HCT116 (cell line): ENCODE data around the gene ZNF335. TPM values are rescaled to one million over a fixed set of nuclear protein-coding genes. Genes with fewer than 3 reads are reported as not detected.

Source experiments
- ATAC-seq: fragments of 200-7000 bp; cut with Tn5 transposase; 2 replicates; pipeline ENCODE4 v1.9.1; 2020; ENCODE audit warnings: mild to moderate bottlenecking, moderate library complexity
- BruUV-seq: library from RNA; stranded (reverse); fragments of 400-500 nt; replicated peaks from 2 replicates; lab custom pipeline; 2021; lab: Mats Ljungman, UMichigan
- CTCF ChIA-PET: fragments of 300-600 bp; sonication (Branson Sonifier 250); formaldehyde crosslinking; loops from one replicate; lab custom pipeline; 2021; ENCODE audit warnings: antibody characterized with exemption; lab: Charles Lee
- POLR2A ChIA-PET: fragments of 300-600, 350-600 bp; sonication (Branson Sonifier 250); formaldehyde crosslinking; loops from one replicate; lab custom pipeline; 2021; ENCODE audit warnings: antibody characterized with exemption; lab: Charles Lee
- RAD21 ChIA-PET, 2 experiments: fragments of 300-600 bp; sonication (Branson Sonifier 250); formaldehyde crosslinking; loops; one replicate each; lab custom pipeline; 2023; ENCODE audit warnings: low total read pairs in 2 of 2; ENCODE audit not compliant: uncharacterized antibody in 2 of 2, unreplicated experiment in 2 of 2, low non-redundant PET in 1 of 2; lab: Charles Lee
- DNase-seq: peaks from one replicate; pipeline ENCODE4 v3.0.0-alpha.2; 2010; ENCODE audit warnings: low read depth, low spot score
- H2AFZ ChIP-seq: fragments of 200-600 bp; shearing (Covaris generic), sonication (generic); 2 replicates; pipeline ENCODE4 v1.6.1; 2017; ENCODE audit warnings: low read depth, mixed run types, mixed read lengths, antibody characterized with exemption, low read length; ENCODE audit not compliant: poor library complexity, severe bottlenecking
- H3K27ac ChIP-seq: 2 replicates; pipeline ENCODE4 v1.5.1; 2012; ENCODE audit warnings: low read depth, low read length
- H3K27me3 ChIP-seq: fragments of 200-600 bp; sonication (generic); 2 replicates; pipeline ENCODE4 v1.6.1; 2016; ENCODE audit warnings: mixed run types, low read length, mixed read lengths; ENCODE audit not compliant: insufficient read depth
- H3K36me3 ChIP-seq, 2 experiments: fragments of 200-500 bp in 1 of 2; fragments of 200-600 bp in 1 of 2; sonication (Bioruptor generic) in 1 of 2; sonication (generic) in 1 of 2; 2 replicates each; pipeline versions ENCODE4 v1.5.1 to v1.6.1; 2014 to 2016; ENCODE audit warnings: low read length in 2 of 2, inconsistent platforms in 1 of 2, mixed read lengths in 1 of 2, mixed run types in 1 of 2; ENCODE audit not compliant: insufficient read depth in 2 of 2, control insufficient read depth in 1 of 2
- H3K4me1 ChIP-seq, 2 experiments: fragments of 200-600 bp in 1 of 2; sonication (generic) in 1 of 2; 2 replicates each; pipeline versions ENCODE4 v1.5.1 to v1.6.1; 2012 to 2017; ENCODE audit warnings: low read length in 2 of 2, inconsistent platforms in 1 of 2, mild to moderate bottlenecking in 1 of 2, mixed read lengths in 1 of 2, mixed run types in 1 of 2, moderate library complexity in 1 of 2; ENCODE audit not compliant: insufficient read depth in 2 of 2, control insufficient read depth in 1 of 2
- H3K4me2 ChIP-seq: fragments of 200-600 bp; sonication (generic); 2 replicates; pipeline ENCODE4 v1.6.1; 2017; ENCODE audit warnings: mixed run types, low read length, mixed read lengths
- H3K4me3 ChIP-seq, 2 experiments: fragments of 200-600 bp in 1 of 2; sonication (generic) in 1 of 2; replicated peaks in 1 of 2; 2 replicates each; pipeline ENCODE4 v1.5.1; 2011 to 2016; ENCODE audit warnings: low read length in 2 of 2, control low read depth in 1 of 2, low read depth in 1 of 2, mild to moderate bottlenecking in 1 of 2, mixed read lengths in 1 of 2, mixed run types in 1 of 2
- H3K79me2 ChIP-seq: fragments of 200-600 bp; sonication (generic); 2 replicates; pipeline ENCODE4 v1.6.1; 2017; ENCODE audit warnings: mild to moderate bottlenecking, mixed run types, low read length, moderate library complexity, mixed read lengths; ENCODE audit not compliant: insufficient read depth
- H3K9ac ChIP-seq: fragments of 200-600 bp; sonication (generic); 2 replicates; pipeline ENCODE4 v1.6.1; 2016; ENCODE audit warnings: low read length, mixed read lengths
- H3K9me2 ChIP-seq: fragments of 200-600 bp; sonication (generic), shearing (Covaris generic); 2 replicates; pipeline ENCODE4 v1.6.1; 2017; ENCODE audit warnings: mixed run types, mild to moderate bottlenecking, moderate library complexity; ENCODE audit not compliant: insufficient read depth
- H3K9me3 ChIP-seq, 2 experiments: fragments of 200-500 bp in 1 of 2; fragments of 200-600 bp in 1 of 2; sonication (Bioruptor generic) in 1 of 2; sonication (generic) in 1 of 2; 2 replicates each; pipeline ENCODE4 v1.6.1; 2014 to 2017; ENCODE audit warnings: low read length in 2 of 2, mixed read lengths in 2 of 2, inconsistent platforms in 1 of 2, low read depth in 1 of 2, mild to moderate bottlenecking in 1 of 2, mixed run types in 1 of 2, moderate library complexity in 1 of 2; ENCODE audit not compliant: control insufficient read depth in 1 of 2, insufficient read depth in 1 of 2
- H4K20me1 ChIP-seq: fragments of 200-600 bp; sonication (generic), shearing (Covaris generic); 2 replicates; pipeline ENCODE4 v1.6.1; 2017; ENCODE audit warnings: mixed run types, mild to moderate bottlenecking, moderate library complexity; ENCODE audit not compliant: insufficient read depth
- JUND ChIP-seq: IDR thresholded peaks from 2 replicates; pipeline ENCODE4 v1.6.1; 2012
- SRF ChIP-seq: IDR thresholded peaks from 2 replicates; pipeline ENCODE4 v1.6.1; 2012; ENCODE audit warnings: low read depth
- TCF7L2 ChIP-seq: IDR thresholded peaks from 2 replicates; pipeline ENCODE4 v1.7.0; 2011; ENCODE audit warnings: borderline replicate concordance, inconsistent platforms; ENCODE audit not compliant: insufficient read depth, insufficient read length; ENCODE audit errors: extremely low read depth
- intact Hi-C: fragments of 100-400 bp; cut with micrococcal nuclease; formaldehyde crosslinking; loops from 2 replicates; pipeline ENCODE4 v1.10.0; 2022
- total RNA-seq: library from RNA; stranded (reverse); gene quantifications from one replicate; pipeline ENCODE4 v1.2.1, GENCODE V29; 2021; ENCODE audit not compliant: unreplicated experiment
- TF ChIP-seq, protein P1 (sequence below): IDR thresholded peaks from 2 replicates; pipeline ENCODE4 v1.6.1; 2012; ENCODE audit warnings: low read depth
- TF ChIP-seq, protein P2 (sequence below), 3 experiments: fragments of 200-600 bp in 1 of 3; sonication (generic) in 1 of 3; IDR thresholded peaks in 2 of 3; conservative IDR thresholded peaks in 1 of 3; 2 replicates each; pipeline ENCODE4 v1.5.1; 2012 to 2017; ENCODE audit warnings: low read depth in 2 of 3, low read length in 2 of 3, antibody characterized with exemption in 1 of 3, borderline replicate concordance in 1 of 3, control low read depth in 1 of 3, mild to moderate bottlenecking in 1 of 3, mixed read lengths in 1 of 3, mixed run types in 1 of 3, moderate library complexity in 1 of 3; ENCODE audit not compliant: insufficient read depth in 1 of 3

The ZNF335 gene
- total RNA-seq, 1 experiment from 2014 or later, result 20.8 TPM

DNA sequence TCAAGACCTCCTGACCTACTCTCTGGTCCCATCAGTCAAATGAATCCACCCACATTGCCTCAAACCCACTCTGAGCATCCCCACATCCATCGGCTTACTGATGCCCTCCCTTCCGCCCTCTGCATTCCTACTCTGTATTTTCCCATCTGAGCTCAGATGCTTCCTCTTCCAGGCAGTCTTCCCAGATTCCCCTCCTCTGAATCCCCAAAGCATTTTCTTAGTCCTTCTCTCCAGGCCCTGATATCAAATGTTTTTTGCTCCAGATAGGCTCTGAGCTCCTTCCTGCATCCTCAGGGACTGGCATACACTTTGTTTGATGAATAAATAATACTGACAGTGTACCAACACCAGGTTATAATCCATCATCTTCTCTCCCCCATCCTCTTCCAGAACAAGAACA lies 63.9 kb downstream of the ZNF335 start:
- no peak overlapping the region for H3K9ac ChIP-seq
- no peak overlapping the region for H2AFZ ChIP-seq
- ChIA-PET POLR2A (no interaction called here), RAD21 (no interaction called here), CTCF (no interaction called here)
- H3K27ac ChIP-seq, result no peak overlapping the region
- H3K4me2 ChIP-seq, result no peak overlapping the region
- no peaks in the 10 kb centered on the region for H3K27me3 ChIP-seq
- H4K20me1 ChIP-seq, result no peaks in the 10 kb centered on the region
- H3K4me3 ChIP-seq, result no peak overlapping the region
- ATAC-seq, result no peak
- no TSS peak for BruUV-seq
- peaks cover 5 to 33% of the 10 kb centered on the region in 2 experiments for H3K4me1 ChIP-seq
- no peak for DNase-seq
- H3K9me3 ChIP-seq, result no peaks in the 10 kb centered on the region
- H3K79me2 ChIP-seq, result no peaks in the 10 kb centered on the region
- no peaks in the 10 kb centered on the region for H3K36me3 ChIP-seq
- intact Hi-C loops, result no loop called here
- H3K9me2 ChIP-seq, result no peaks in the 10 kb centered on the region
- TF ChIP-seq, protein P1, sequence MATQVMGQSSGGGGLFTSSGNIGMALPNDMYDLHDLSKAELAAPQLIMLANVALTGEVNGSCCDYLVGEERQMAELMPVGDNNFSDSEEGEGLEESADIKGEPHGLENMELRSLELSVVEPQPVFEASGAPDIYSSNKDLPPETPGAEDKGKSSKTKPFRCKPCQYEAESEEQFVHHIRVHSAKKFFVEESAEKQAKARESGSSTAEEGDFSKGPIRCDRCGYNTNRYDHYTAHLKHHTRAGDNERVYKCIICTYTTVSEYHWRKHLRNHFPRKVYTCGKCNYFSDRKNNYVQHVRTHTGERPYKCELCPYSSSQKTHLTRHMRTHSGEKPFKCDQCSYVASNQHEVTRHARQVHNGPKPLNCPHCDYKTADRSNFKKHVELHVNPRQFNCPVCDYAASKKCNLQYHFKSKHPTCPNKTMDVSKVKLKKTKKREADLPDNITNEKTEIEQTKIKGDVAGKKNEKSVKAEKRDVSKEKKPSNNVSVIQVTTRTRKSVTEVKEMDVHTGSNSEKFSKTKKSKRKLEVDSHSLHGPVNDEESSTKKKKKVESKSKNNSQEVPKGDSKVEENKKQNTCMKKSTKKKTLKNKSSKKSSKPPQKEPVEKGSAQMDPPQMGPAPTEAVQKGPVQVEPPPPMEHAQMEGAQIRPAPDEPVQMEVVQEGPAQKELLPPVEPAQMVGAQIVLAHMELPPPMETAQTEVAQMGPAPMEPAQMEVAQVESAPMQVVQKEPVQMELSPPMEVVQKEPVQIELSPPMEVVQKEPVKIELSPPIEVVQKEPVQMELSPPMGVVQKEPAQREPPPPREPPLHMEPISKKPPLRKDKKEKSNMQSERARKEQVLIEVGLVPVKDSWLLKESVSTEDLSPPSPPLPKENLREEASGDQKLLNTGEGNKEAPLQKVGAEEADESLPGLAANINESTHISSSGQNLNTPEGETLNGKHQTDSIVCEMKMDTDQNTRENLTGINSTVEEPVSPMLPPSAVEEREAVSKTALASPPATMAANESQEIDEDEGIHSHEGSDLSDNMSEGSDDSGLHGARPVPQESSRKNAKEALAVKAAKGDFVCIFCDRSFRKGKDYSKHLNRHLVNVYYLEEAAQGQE, result no peak
- TF ChIP-seq TCF7L2 (no peak), SRF (no peak), JUND (no peak)
- TF ChIP-seq, protein P2, sequence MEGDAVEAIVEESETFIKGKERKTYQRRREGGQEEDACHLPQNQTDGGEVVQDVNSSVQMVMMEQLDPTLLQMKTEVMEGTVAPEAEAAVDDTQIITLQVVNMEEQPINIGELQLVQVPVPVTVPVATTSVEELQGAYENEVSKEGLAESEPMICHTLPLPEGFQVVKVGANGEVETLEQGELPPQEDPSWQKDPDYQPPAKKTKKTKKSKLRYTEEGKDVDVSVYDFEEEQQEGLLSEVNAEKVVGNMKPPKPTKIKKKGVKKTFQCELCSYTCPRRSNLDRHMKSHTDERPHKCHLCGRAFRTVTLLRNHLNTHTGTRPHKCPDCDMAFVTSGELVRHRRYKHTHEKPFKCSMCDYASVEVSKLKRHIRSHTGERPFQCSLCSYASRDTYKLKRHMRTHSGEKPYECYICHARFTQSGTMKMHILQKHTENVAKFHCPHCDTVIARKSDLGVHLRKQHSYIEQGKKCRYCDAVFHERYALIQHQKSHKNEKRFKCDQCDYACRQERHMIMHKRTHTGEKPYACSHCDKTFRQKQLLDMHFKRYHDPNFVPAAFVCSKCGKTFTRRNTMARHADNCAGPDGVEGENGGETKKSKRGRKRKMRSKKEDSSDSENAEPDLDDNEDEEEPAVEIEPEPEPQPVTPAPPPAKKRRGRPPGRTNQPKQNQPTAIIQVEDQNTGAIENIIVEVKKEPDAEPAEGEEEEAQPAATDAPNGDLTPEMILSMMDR (IDR thresholded peaks at IDR 0.05 in 2 of 3, conservative IDR thresholded peaks at IDR 0.05 in 1 of 3; ENCODE audit: borderline replicate concordance in 1 of 3, insufficient read depth in 1 of 3, low read depth in 2 of 3, low read length in 2 of 3), result no peak
- TF ChIP-seq, all 23 proteins: peak for 0
